ENCODE data around the gene KIRREL3. TPM values are rescaled to one million over a fixed set of nuclear protein-coding genes. Genes with fewer than 3 reads are reported as not detected.

The KIRREL3 gene
- polyA plus RNA-seq, 1 of the 3 experiments (the other 2 are of a cell fraction), result 3.7 TPM

GRCh38 chr11:126433244-126433846 is 567.2 kb downstream of the KIRREL3 start:
- peaks cover 0 to 14% of the 10 kb centered on the region in 2 experiments; a peak in 3 of 4 replicates for H3K4me1 ChIP-seq (ENCODE audit: control insufficient read depth in 1 of 2, insufficient read depth in 2 of 2, low read depth in 1 of 2, low read length in 1 of 2)
- no peak overlapping the region for H3K4me3 ChIP-seq (ENCODE audit: low read depth in 2 of 2, low read length in 1 of 2)
- no peaks in the 10 kb centered on the region for H3K9me2 ChIP-seq
- H3K27me3 ChIP-seq (ENCODE audit: insufficient read depth), result no peaks in the 10 kb centered on the region
- no peak overlapping the region for H3K9ac ChIP-seq
- H4K20me1 ChIP-seq (ENCODE audit: insufficient read depth), result no peaks in the 10 kb centered on the region
- no peak for TF ChIP-seq MEF2A (IDR thresholded peaks at IDR 0.05; ENCODE audit: borderline replicate concordance, low read depth)
- TF ChIP-seq TCF12 (IDR thresholded peaks at IDR 0.05), result no peak
- TF ChIP-seq CTCF (IDR thresholded peaks at IDR 0.05), result no peak
- TF ChIP-seq CHD2 (IDR thresholded peaks at IDR 0.05; ENCODE audit: low read length, partially characterized antibody), result no peak
- no peak for TF ChIP-seq SMC3 (IDR thresholded peaks at IDR 0.05; ENCODE audit: low read depth, low read length)
- TF ChIP-seq ELF1 (IDR thresholded peaks at IDR 0.05), result no peak
- no peak for TF ChIP-seq NRF1 (IDR thresholded peaks at IDR 0.05; ENCODE audit: low read depth, low read length)
- no peak for TF ChIP-seq GATA2 (CRISPR knock-in tag; IDR thresholded peaks at IDR 0.05)
- TF ChIP-seq TEAD4 (IDR thresholded peaks at IDR 0.05; ENCODE audit: borderline replicate concordance, insufficient read depth), result no peak
- no peak for TF ChIP-seq POLR2AphosphoS5 (IDR thresholded peaks at IDR 0.05; ENCODE audit: low read depth, low read length)
- no peak for TF ChIP-seq USF1 (IDR thresholded peaks at IDR 0.05; ENCODE audit: borderline replicate concordance, low read depth)
- no peak for TF ChIP-seq RXRA (IDR thresholded peaks at IDR 0.05; ENCODE audit: borderline replicate concordance, low read depth)
- no peaks in the 10 kb centered on the region for H3K79me2 ChIP-seq (ENCODE audit: insufficient read depth)
- POLR2A ChIA-PET, result no interaction called here
- 93% methylated on average over 11 of the region's 11 CpGs for WGBS (ENCODE audit: low lambda C conversion rate)
- H3K36me3 ChIP-seq (replicated peaks in 1 of 2; ENCODE audit: control insufficient read depth in 1 of 2, insufficient read depth in 2 of 2, low read length in 1 of 2), result no peaks in the 10 kb centered on the region
- H3K9me3 ChIP-seq, result no peaks in the 10 kb centered on the region
- CTCF ChIA-PET, result interaction anchor here (0.8 to 8.3 kb wide), 6 partner anchors 10 to 557 kb away, joined by 3 to 41 read pairs (median 4); no protein-coding TSS in a partner anchor
- H2AFZ ChIP-seq (ENCODE audit: low read depth), result no peak overlapping the region
- no peak overlapping the region for H3K27ac ChIP-seq (ENCODE audit: low read depth in 2 of 2, low read length in 1 of 2)
- H3K4me2 ChIP-seq, result no peak overlapping the region
- peaks cover 4% of the 10 kb centered on the region for H3F3A ChIP-seq (replicated peaks; ENCODE audit: insufficient read depth)
- DNase-seq, result no peak

- WGBS (ENCODE audit: low lambda C conversion rate), result 98% methylated on average over 6 of the region's 6 CpGs
- Histone ChIP-seq H3K9ac (no peak overlapping the region), H4K20me1 (ENCODE audit: insufficient read depth) (no peaks in the 10 kb centered on the region), H3K9me3 (no peaks in the 10 kb centered on the region), H3K36me3 (replicated peaks in 1 of 2; ENCODE audit: control insufficient read depth in 1 of 2, insufficient read depth in 2 of 2, low read length in 1 of 2) (no peaks in the 10 kb centered on the region), H3K4me2 (no peak overlapping the region), H3K27ac (ENCODE audit: low read depth in 2 of 2, low read length in 1 of 2) (peak overlapping the region in 1 of 2 experiments; percentile 79; a peak in 2 of 4 replicates), H3K9me2 (no peaks in the 10 kb centered on the region), H3K79me2 (ENCODE audit: insufficient read depth) (no peaks in the 10 kb centered on the region), H2AFZ (ENCODE audit: low read depth) (no peak overlapping the region), H3K4me3 (ENCODE audit: low read depth in 2 of 2, low read length in 1 of 2) (no peak overlapping the region), H3K27me3 (ENCODE audit: insufficient read depth) (no peaks in the 10 kb centered on the region), H3F3A (replicated peaks; ENCODE audit: insufficient read depth) (peaks cover 4% of the 10 kb centered on the region), H3K4me1 (ENCODE audit: control insufficient read depth in 1 of 2, insufficient read depth in 2 of 2, low read depth in 1 of 2, low read length in 1 of 2) (peaks cover 0 to 14% of the 10 kb centered on the region in 2 experiments; a peak in 3 of 4 replicates)
- no peak for DNase-seq
- ChIA-PET CTCF (interaction anchor here (1.2 to 8.3 kb wide), 7 partner anchors 8 to 558 kb away, joined by 3 to 41 read pairs (median 10); no protein-coding TSS in a partner anchor), POLR2A (no interaction called here)
- TF ChIP-seq MXI1 (IDR thresholded peaks at IDR 0.05; ENCODE audit: low read depth, low read length), result no peak
- TF ChIP-seq FOXJ3 (CRISPR knock-in tag; IDR thresholded peaks at IDR 0.05), result no peak
- TF ChIP-seq REST (IDR thresholded peaks at IDR 0.05; ENCODE audit: low read depth, low read length), result no peak
- TF ChIP-seq CHD2 (IDR thresholded peaks at IDR 0.05; ENCODE audit: low read length, partially characterized antibody), result no peak
- TF ChIP-seq RXRA (IDR thresholded peaks at IDR 0.05; ENCODE audit: borderline replicate concordance, low read depth), result no peak
- no peak for TF ChIP-seq FOSL2 (IDR thresholded peaks at IDR 0.05; ENCODE audit: borderline replicate concordance, low read depth)
- no peak for TF ChIP-seq NRF1 (IDR thresholded peaks at IDR 0.05; ENCODE audit: low read depth, low read length)
- TF ChIP-seq EZH2phosphoT487 (IDR thresholded peaks at IDR 0.05; ENCODE audit: borderline replicate concordance, low read depth), result no peak
- TF ChIP-seq TEAD4 (IDR thresholded peaks at IDR 0.05; ENCODE audit: borderline replicate concordance, insufficient read depth), result no peak
- TF ChIP-seq POLR2AphosphoS5 (IDR thresholded peaks at IDR 0.05; ENCODE audit: low read depth, low read length), result no peak
Observed at GRCh38 chr11:126432525-126432924, 568.0 kb downstream of the KIRREL3 start.

All from SK-N-SH (cell line).